ENCODE data around the gene TWF2.

TWF2 gene

GRCh38 chr3:52181543-52181942 lies 57.4 kb downstream of the TWF2 start:
- peak; percentile 43 for DNase-seq (ENCODE audit: low read depth)

Data from ELR (cell line).